Esophagus muscularis mucosa (tissue), 4 donors: Measurements from ENCODE around the gene EHD3. TPM values are rescaled to one million over a fixed set of nuclear protein-coding genes. Genes with fewer than 3 reads are reported as not detected.

Experiments used
- DNase-seq: peaks from one replicate; pipeline ENCODE4 v3.0.0-alpha.2; 2017; ENCODE audit errors: extremely low spot score
- H3K27ac ChIP-seq, 4 donors: fragments of 200-600 bp; sonication (generic); replicated peaks in 1 of 4; 1 replicate in 3 of 4; 2 replicates in 1 of 4; pipeline ENCODE4 v1.5.1; 2016 to 2019; ENCODE audit warnings: mild to moderate bottlenecking in 1 of 4
- H3K27me3 ChIP-seq, 4 donors: fragments of 200-600 bp; sonication (generic); one replicate each; pipeline versions ENCODE4 v1.5.1 to v1.6.0; 2016 to 2019
- H3K36me3 ChIP-seq, 4 donors: fragments of 200-600 bp; sonication (generic); one replicate each; pipeline ENCODE4 v1.5.1; 2016 to 2019
- H3K4me1 ChIP-seq, 4 donors: fragments of 200-600 bp; sonication (generic); one replicate each; pipeline ENCODE4 v1.5.1; 2016 to 2019
- H3K4me3 ChIP-seq, 4 donors: fragments of 200-600 bp; sonication (generic); 1 replicate in 2 of 4; 2 replicates in 2 of 4; pipeline ENCODE4 v1.5.1; 2016 to 2019; ENCODE audit warnings: mild to moderate bottlenecking in 4 of 4, moderate library complexity in 1 of 4
- H3K9me3 ChIP-seq, 4 donors: fragments of 200-600 bp; sonication (generic); 1 replicate in 3 of 4; 2 replicates in 1 of 4; pipeline ENCODE4 v1.5.1; 2016 to 2019
- CTCF ChIP-seq, 3 experiments: fragments of 200-600 bp in 2 of 3; fragments of 450-650 bp in 1 of 3; sonication (generic) in 2 of 3; IDR thresholded peaks; one replicate each; pipeline ENCODE4 v1.5.1; 2017 to 2019; ENCODE audit warnings: antibody characterized with exemption in 3 of 3, mild to moderate bottlenecking in 2 of 3, moderate library complexity in 1 of 3
- EP300 ChIP-seq: sonication (generic); formaldehyde crosslinking; IDR thresholded peaks from one replicate; pipeline ENCODE4 v1.6.1; 2017; ENCODE audit warnings: antibody characterized with exemption
- POLR2A ChIP-seq: fragments of 450-650 bp; IDR thresholded peaks from one replicate; pipeline ENCODE4 v1.6.1; 2017; ENCODE audit warnings: antibody characterized with exemption, moderate library complexity, mild to moderate bottlenecking, low read depth
- POLR2AphosphoS5 ChIP-seq, 2 donors: sonication (generic); formaldehyde crosslinking; IDR thresholded peaks; one replicate each; pipeline ENCODE4 v1.6.1; 2017; ENCODE audit warnings: antibody characterized with exemption in 2 of 2
- WGBS: methylation state at CpG from one replicate; pipeline ENCODE4 v1.1.5; 2018; 5-methylcytosine and 5-hydroxymethylcytosine counted together
- intact Hi-C: fragments of 100-400 bp; cut with DNase I; formaldehyde crosslinking; loops from one replicate; pipeline ENCODE4 v1.15.1; 2023
- total RNA-seq, 4 donors: library from RNA; depleted of rRNA; stranded (reverse); fragments of >200 nt; gene quantifications; one replicate each; pipeline versions ENCODE4 v1.1.0 to v1.2.1, GENCODE V29; 2016

Gene EHD3
- total RNA-seq, 4 donors from 2014 or later = 3.8 to 7.4 (median 4.6) TPM

DNA sequence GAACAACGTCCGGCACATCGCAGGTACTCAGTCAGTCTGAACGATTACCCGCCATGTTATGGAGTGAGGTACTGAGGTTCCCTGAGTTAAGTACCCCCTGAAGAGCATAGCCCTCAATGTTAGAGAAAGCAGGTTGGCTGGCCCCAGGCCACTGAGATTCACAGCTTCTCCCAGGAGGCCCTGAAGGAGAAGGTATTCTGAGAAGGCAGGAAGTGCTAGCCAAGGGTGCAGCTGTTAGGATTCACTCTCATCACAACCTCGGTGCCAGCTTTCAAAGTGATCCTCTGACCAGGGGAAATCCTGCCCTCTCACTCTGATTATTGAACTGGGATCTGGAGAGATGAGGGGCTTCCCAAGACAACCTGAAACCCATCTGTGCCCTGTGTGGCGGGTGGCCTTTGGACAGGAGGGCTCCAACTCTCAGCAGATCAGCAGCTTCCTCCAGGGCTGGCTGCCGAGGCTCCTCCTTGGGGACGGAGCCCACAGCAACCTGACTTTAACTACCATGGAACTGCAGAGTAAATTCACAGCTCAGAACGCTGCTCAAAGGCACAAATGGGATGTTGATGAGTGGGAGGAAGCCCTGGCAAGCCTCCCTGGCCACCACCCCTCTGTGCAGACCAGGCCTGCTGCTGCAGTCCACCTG, 7.8 kb downstream of the EHD3 start:
- no peak for DNase-seq
- no peak overlapping the region for H3K27ac ChIP-seq
- H3K36me3 ChIP-seq = peaks cover 0 to 17% (median 6%) of the 10 kb centered on the region in 4 donors
- no peaks in the 10 kb centered on the region for H3K9me3 ChIP-seq
- intact Hi-C loops = no loop called here
- TF ChIP-seq POLR2AphosphoS5 (IDR thresholded peaks at IDR 0.05) = no peak
- TF ChIP-seq CTCF (IDR thresholded peaks at IDR 0.05) = no peak
- no peak for TF ChIP-seq EP300
- no peak for TF ChIP-seq POLR2A
- 83% methylated on average over 9 of the region's 10 CpGs for WGBS
- H3K27me3 ChIP-seq = no peaks in the 10 kb centered on the region
- peaks cover 10 to 29% (median 21%) of the 10 kb centered on the region in 4 donors for H3K4me1 ChIP-seq
- no peak overlapping the region for H3K4me3 ChIP-seq

DNA sequence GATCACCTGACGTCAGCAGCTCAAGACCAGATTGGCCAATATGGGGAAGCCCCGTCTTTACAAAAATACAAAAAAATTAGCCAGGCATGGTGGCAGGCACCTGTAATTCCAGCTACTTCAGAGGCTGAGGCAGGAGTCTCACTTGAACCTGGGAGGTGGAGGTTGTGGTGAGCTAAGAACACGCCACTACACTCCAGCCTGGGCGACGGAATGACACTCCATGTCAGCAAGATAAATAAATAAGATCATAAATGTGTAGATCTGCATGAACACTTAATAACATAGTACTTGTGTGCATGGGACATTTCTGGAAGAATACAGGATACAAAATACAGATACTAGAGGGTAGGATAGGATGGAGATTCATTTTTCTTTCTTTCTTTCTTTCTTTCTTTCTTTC, 9.1 kb downstream of the EHD3 start:
- H3K9me3 ChIP-seq = no peaks in the 10 kb centered on the region
- H3K36me3 ChIP-seq = peaks cover 0 to 24% (median 11%) of the 10 kb centered on the region in 4 donors
- H3K4me3 ChIP-seq = no peak overlapping the region
- H3K27me3 ChIP-seq = no peaks in the 10 kb centered on the region
- H3K4me1 ChIP-seq = peaks cover 10 to 27% (median 21%) of the 10 kb centered on the region in 4 donors
- 94% methylated on average over 5 of the region's 5 CpGs for WGBS
- TF ChIP-seq CTCF (IDR thresholded peaks at IDR 0.05) = no peak
- TF ChIP-seq EP300 = no peak
- no peak for TF ChIP-seq POLR2A
- no peak for TF ChIP-seq POLR2AphosphoS5 (IDR thresholded peaks at IDR 0.05)
- intact Hi-C loops = no loop called here
- no peak for DNase-seq
- no peak overlapping the region for H3K27ac ChIP-seq

DNA sequence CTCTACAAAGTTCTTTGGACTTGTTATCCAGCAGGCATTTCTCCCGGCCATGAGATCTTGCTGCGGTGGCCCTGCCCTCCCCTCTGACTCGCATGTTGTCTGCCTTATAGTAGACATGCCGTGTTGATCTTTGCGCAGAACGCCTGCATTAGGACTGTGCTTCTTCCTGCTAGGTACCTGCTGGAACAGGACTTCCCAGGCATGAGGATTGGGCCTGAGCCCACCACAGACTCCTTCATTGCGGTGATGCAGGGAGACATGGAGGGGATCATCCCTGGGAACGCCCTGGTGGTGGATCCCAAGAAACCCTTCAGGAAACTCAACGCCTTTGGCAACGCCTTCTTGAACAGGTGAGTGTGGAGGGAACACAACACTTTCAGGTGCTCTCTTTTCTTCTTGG, 10.1 kb downstream of the EHD3 start:
- WGBS = 98% methylated on average over 10 of the region's 10 CpGs
- intact Hi-C loops = no loop called here

GRCh38 chr2:31246184-31246852, 12.4 kb downstream of the EHD3 start:
- Histone ChIP-seq H3K4me3 (no peak overlapping the region), H3K27ac (no peak overlapping the region), H3K36me3 (peaks cover 0 to 52% (median 27%) of the 10 kb centered on the region in 4 donors), H3K9me3 (no peaks in the 10 kb centered on the region), H3K27me3 (no peaks in the 10 kb centered on the region), H3K4me1 (no peaks in the 10 kb centered on the region)
- no peak for TF ChIP-seq EP300
- no peak for TF ChIP-seq POLR2AphosphoS5 (IDR thresholded peaks at IDR 0.05)
- no peak for TF ChIP-seq CTCF (IDR thresholded peaks at IDR 0.05)
- no peak for TF ChIP-seq POLR2A
- no peak for DNase-seq
- intact Hi-C loops = no loop called here
- WGBS = 92% methylated on average over 3 of the region's 3 CpGs

More for the DNA sequence above, 10.1 kb downstream of the EHD3 start:
- TF ChIP-seq EP300 (no peak), POLR2AphosphoS5 (IDR thresholded peaks at IDR 0.05) (no peak), POLR2A (no peak), CTCF (IDR thresholded peaks at IDR 0.05) (no peak)
- no peak for DNase-seq
- Histone ChIP-seq H3K9me3 (no peaks in the 10 kb centered on the region), H3K4me1 (peaks cover 5 to 20% (median 16%) of the 10 kb centered on the region in 4 donors), H3K27ac (no peak overlapping the region), H3K27me3 (no peaks in the 10 kb centered on the region), H3K4me3 (no peak overlapping the region), H3K36me3 (peaks cover 0 to 35% (median 15%) of the 10 kb centered on the region in 4 donors)
